Measurements from ENCODE around the gene GSE1. TPM values are rescaled to one million over a fixed set of nuclear protein-coding genes. Genes with fewer than 3 reads are reported as not detected.
A peak's percentile ranks its signal among the peaks of the same experiment; 100 is the strongest.

Gene GSE1
- total and polyA plus RNA-seq, 9 of the 15 experiments (the other 6 are each of a cell fraction or from before 2014, with no cell fraction given), result 12.2 to 244 (median 57.9) TPM

- TF ChIP-seq, protein P1, sequence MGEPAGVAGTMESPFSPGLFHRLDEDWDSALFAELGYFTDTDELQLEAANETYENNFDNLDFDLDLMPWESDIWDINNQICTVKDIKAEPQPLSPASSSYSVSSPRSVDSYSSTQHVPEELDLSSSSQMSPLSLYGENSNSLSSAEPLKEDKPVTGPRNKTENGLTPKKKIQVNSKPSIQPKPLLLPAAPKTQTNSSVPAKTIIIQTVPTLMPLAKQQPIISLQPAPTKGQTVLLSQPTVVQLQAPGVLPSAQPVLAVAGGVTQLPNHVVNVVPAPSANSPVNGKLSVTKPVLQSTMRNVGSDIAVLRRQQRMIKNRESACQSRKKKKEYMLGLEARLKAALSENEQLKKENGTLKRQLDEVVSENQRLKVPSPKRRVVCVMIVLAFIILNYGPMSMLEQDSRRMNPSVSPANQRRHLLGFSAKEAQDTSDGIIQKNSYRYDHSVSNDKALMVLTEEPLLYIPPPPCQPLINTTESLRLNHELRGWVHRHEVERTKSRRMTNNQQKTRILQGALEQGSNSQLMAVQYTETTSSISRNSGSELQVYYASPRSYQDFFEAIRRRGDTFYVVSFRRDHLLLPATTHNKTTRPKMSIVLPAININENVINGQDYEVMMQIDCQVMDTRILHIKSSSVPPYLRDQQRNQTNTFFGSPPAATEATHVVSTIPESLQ (CRISPR knock-in tag; IDR thresholded peaks at IDR 0.05), result no peak
Observed at GRCh38 chr16:85667261-85667660, 54.1 kb downstream of the GSE1 start (continued).

- in situ Hi-C loops (cut with MboI), result no loop called here
- CTCF ChIA-PET (ENCODE audit: low intra/inter-chr PET ratio), result no interaction called here
- Histone ChIP-seq H3K36me3 (ENCODE audit: control insufficient read depth, insufficient read depth, low read length) (peaks cover 98% of the 10 kb centered on the region), H3K4me1 (replicated peaks in 1 of 2; ENCODE audit: control insufficient read depth in 2 of 2, insufficient read depth in 2 of 2, low read length in 2 of 2) (peaks cover 0 to 2% of the 10 kb centered on the region in 2 experiments; a peak in 1 of 5 replicates), H3K9me3 (replicated peaks; ENCODE audit: control insufficient read depth, insufficient read depth, low read depth, low read length) (no peaks in the 10 kb centered on the region), H3K27me3 (ENCODE audit: control insufficient read depth in 2 of 2, insufficient read depth in 2 of 2, low read length in 2 of 2) (no peaks in the 10 kb centered on the region), H4K20me1 (replicated peaks; ENCODE audit: control insufficient read depth, insufficient read depth, low read length) (peaks cover 22% of the 10 kb centered on the region; the same call in 1 of the 2 replicates), H3K9me1 (ENCODE audit: control insufficient read depth, insufficient read depth, low read length) (no peaks in the 10 kb centered on the region), H3K9ac (ENCODE audit: insufficient read depth in 1 of 2, low read depth in 2 of 2, low read length in 2 of 2) (no peak overlapping the region), H3K79me2 (ENCODE audit: control insufficient read depth, insufficient read depth, low read length) (peaks cover 16% of the 10 kb centered on the region; the same call in 1 of the 3 replicates), H3K4me3 (no peak overlapping the region), H3K27ac (ENCODE audit: extremely low read depth, low read depth, low read length) (no peak overlapping the region), H2AFZ (ENCODE audit: low read depth, low read length) (no peak overlapping the region), H3K4me2 (ENCODE audit: insufficient read depth, low read length) (no peak overlapping the region)
- intact Hi-C loops (cut with micrococcal nuclease), result no loop called here
- ATAC-seq (peak; percentile 38; the same call in 1 of the 3 replicates), DNase-seq (ENCODE audit: extremely low read depth in 1 of 4, low spot score in 3 of 4) (no peak), FAIRE-seq (no peak)
- POLR2A ChIA-PET, result interaction anchor here (0.8 to 1.1 kb wide), 6 partner anchors 7 to 54 kb away, joined by 3 to 6 read pairs (median 3); no protein-coding TSS in a partner anchor
- BruUV-seq (replicated peaks), result no TSS peak
- WGBS (ENCODE audit: insufficient coverage, low coverage, missing lambda C conversion rate), result 85% methylated on average over 13 of the region's 16 CpGs
- TF ChIP-seq MLX (CRISPR knock-in tag; conservative IDR thresholded peaks at IDR 0.05) (no peak), MYNN (IDR thresholded peaks at IDR 0.05) (no peak), MYNN (CRISPR knock-in tag; IDR thresholded peaks at IDR 0.05) (no peak), TBP (optimal IDR thresholded peaks at IDR 0.05; ENCODE audit: low read depth, low read length) (no peak), RBM22 (IDR thresholded peaks at IDR 0.05; ENCODE audit: low read depth, low read length, poor library complexity, severe bottlenecking) (peak; percentile 77), E2F1 (CRISPR knock-in tag; IDR thresholded peaks at IDR 0.05) (no peak)
- TF ChIP-seq, protein P2, sequence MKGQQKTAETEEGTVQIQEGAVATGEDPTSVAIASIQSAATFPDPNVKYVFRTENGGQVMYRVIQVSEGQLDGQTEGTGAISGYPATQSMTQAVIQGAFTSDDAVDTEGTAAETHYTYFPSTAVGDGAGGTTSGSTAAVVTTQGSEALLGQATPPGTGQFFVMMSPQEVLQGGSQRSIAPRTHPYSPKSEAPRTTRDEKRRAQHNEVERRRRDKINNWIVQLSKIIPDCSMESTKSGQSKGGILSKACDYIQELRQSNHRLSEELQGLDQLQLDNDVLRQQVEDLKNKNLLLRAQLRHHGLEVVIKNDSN (CRISPR knock-in tag; IDR thresholded peaks at IDR 0.05), result no peak
- TF ChIP-seq, protein P3, sequence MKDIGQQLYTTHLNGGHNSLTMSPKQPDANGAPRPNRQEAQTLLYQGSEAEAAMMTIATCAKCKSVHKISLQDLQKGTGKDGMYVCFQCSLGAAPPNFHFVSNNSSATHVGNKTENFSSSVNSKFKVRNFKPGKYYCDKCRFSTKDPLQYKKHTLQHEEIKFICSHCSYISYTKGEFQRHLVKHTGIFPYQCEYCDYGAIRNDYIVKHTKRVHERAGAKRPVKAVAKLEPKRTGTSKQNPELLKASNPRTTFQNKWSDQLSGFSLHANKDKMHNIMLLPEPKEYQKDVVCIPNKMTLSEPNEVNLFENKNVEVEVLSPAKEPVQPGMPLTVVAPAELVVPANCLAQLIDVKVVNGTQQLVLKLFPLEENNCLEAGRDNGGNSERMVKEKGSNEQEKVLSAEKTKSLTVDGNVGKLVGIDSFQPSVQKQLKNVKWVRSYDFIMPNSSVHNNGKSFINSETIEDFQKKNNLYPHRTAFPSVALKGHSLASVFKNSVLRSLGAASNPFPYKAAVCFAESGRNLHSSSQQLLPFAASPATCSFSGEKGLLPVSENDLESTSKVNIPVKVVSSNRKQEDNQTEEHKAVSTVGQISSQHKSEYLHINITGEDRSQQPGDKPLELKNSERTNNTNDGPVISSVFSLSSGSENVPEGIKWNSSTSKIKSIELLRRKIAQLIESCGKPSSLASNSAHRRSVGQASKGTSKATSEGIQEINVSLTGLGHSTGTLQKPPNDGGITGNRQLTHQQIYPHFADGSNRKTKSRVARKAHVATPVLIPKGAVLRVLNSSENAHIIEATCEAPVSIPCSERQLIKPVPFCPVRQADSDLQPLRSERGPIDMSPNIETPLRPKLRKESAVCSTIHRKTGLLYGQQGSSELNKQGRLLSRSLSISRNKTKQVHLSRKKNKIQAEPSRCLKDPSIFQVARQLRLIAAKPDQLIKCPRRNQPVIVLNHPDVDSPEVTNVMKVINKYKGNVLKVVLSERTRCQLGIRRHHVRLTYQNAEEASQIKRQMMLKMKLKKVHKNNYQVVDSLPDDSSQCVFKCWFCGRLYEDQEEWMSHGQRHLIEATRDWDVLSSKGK (CRISPR knock-in tag; IDR thresholded peaks at IDR 0.05), result no peak
Observed at GRCh38 chr16:85667841-85668413, 54.8 kb downstream of the GSE1 start.
